Measurements from ENCODE around the gene TCF7L2.

- TF ChIP-seq CTCF (IDR thresholded peaks at IDR 0.05) (no peak), SIN3A (IDR thresholded peaks at IDR 0.05; ENCODE audit: borderline replicate concordance, insufficient read depth, low read depth, low read length) (no peak)
These were observed 15.9 kb upstream of the TCF7L2 start for GRCh38 chr10:112934193-112934592.
